K562 (cell line): ENCODE measurements around the gene B3GNT7. TPM values are rescaled to one million over a fixed set of nuclear protein-coding genes. Genes with fewer than 3 reads are reported as not detected.

Experiments used
- ATAC-seq: fragments of 200-7000 bp; cut with Tn5 transposase; 3 replicates; pipeline ENCODE4 v1.9.1; 2020; ENCODE audit warnings: moderate library complexity
- BruUV-seq: library from RNA; stranded (reverse); fragments of 400-500 nt; replicated peaks from 2 replicates; lab custom pipeline; 2021; lab: Mats Ljungman, UMichigan
- CTCF ChIA-PET: fragments of 300-600 bp; formaldehyde crosslinking; extraction: SDS; loops from one replicate; lab custom pipeline; 2021; ENCODE audit warnings: low intra/inter-chr PET ratio; lab: Yijun Ruan, JAX
- POLR2A ChIA-PET: fragments of 300-600, 350-650 bp; sonication (Branson Sonifier 250); formaldehyde crosslinking; extraction: SDS; loops from one replicate; lab custom pipeline; 2021; ENCODE audit warnings: antibody characterized with exemption, inconsistent platforms; lab: Yijun Ruan, JAX
- DNase-seq, 4 experiments: peaks; one replicate each; pipeline versions ENCODE4 v3.0.0 to v3.0.0-alpha.2; 2011 to 2018; ENCODE audit warnings: low spot score in 3 of 4, mixed read lengths in 3 of 4; ENCODE audit errors: extremely low read depth in 1 of 4
- FAIRE-seq: peaks from 2 replicates; lab custom pipeline; 2011; peaks lifted over from hg19 to GRCh38; lab: Jason Lieb, UNC
- H2AFZ ChIP-seq: 2 replicates; pipeline ENCODE4 v1.6.0; 2011; ENCODE audit warnings: low read depth, low read length, control low read depth, inconsistent platforms
- H3K27ac ChIP-seq: fragments of 200-600 bp; 3 replicates; pipeline ENCODE4 v1.8.0; 2011; ENCODE audit warnings: low read depth, mild to moderate bottlenecking, control low read depth, inconsistent platforms, low read length, moderate library complexity, mixed read lengths; ENCODE audit errors: extremely low read depth
- H3K27me3 ChIP-seq, 2 experiments: fragments of 300-600 bp in 1 of 2; 2 replicates in 1 of 2; 3 replicates in 1 of 2; pipeline versions ENCODE4 v1.6.0 to v1.8.0; 2011; ENCODE audit warnings: inconsistent platforms in 2 of 2, low read length in 2 of 2, mild to moderate bottlenecking in 1 of 2, mixed read lengths in 1 of 2, moderate library complexity in 1 of 2; ENCODE audit not compliant: control insufficient read depth in 2 of 2, insufficient read depth in 2 of 2
- H3K36me3 ChIP-seq: fragments of 300-600 bp; 3 replicates; pipeline ENCODE4 v1.8.0; 2011; ENCODE audit warnings: mild to moderate bottlenecking, low read length, inconsistent platforms; ENCODE audit not compliant: control insufficient read depth, insufficient read depth
- H3K4me1 ChIP-seq, 2 experiments: fragments of 200-600 bp in 1 of 2; replicated peaks in 1 of 2; 2 replicates in 1 of 2; 3 replicates in 1 of 2; pipeline versions ENCODE4 v1.5.1 to v1.8.0; 2011; ENCODE audit warnings: inconsistent platforms in 2 of 2, low read length in 2 of 2, mild to moderate bottlenecking in 1 of 2, mixed read lengths in 1 of 2, moderate library complexity in 1 of 2; ENCODE audit not compliant: control insufficient read depth in 2 of 2, insufficient read depth in 2 of 2
- H3K4me2 ChIP-seq: 2 replicates; pipeline ENCODE4 v1.6.1; 2011; ENCODE audit warnings: low read length, control low read depth, inconsistent platforms, mixed read lengths; ENCODE audit not compliant: insufficient read depth
- H3K4me3 ChIP-seq: fragments of 200-600 bp; sonication (generic), shearing (Covaris generic); 2 replicates; pipeline ENCODE4 v1.5.1; 2016; ENCODE audit warnings: control low read depth, inconsistent platforms
- H3K79me2 ChIP-seq: fragments of 200-600 bp; 3 replicates; pipeline ENCODE4 v1.8.0; 2011; ENCODE audit warnings: low read length, inconsistent platforms; ENCODE audit not compliant: control insufficient read depth, insufficient read depth
- H3K9ac ChIP-seq, 2 experiments: 2 replicates each; pipeline versions ENCODE4 v1.6.0 to v1.6.1; 2011; ENCODE audit warnings: low read depth in 2 of 2, low read length in 2 of 2, control low read depth in 1 of 2, inconsistent platforms in 1 of 2, mild to moderate bottlenecking in 1 of 2, mixed read lengths in 1 of 2; ENCODE audit not compliant: insufficient read depth in 1 of 2
- H3K9me1 ChIP-seq: one replicate; pipeline ENCODE4 v1.6.0; 2011; ENCODE audit warnings: inconsistent platforms, mild to moderate bottlenecking, low read length, moderate library complexity; ENCODE audit not compliant: control insufficient read depth, insufficient read depth
- H3K9me3 ChIP-seq: replicated peaks from 2 replicates; pipeline ENCODE4 v1.5.1; 2011; ENCODE audit warnings: low read depth, low read length, inconsistent platforms; ENCODE audit not compliant: control insufficient read depth, insufficient read depth
- H4K20me1 ChIP-seq: replicated peaks from 2 replicates; pipeline ENCODE4 v1.6.1; 2011; ENCODE audit warnings: low read length, inconsistent platforms, mixed read lengths; ENCODE audit not compliant: control insufficient read depth, insufficient read depth
- CTCF ChIP-seq, 3 experiments: IDR thresholded peaks in 2 of 3; conservative IDR thresholded peaks in 1 of 3; 2 replicates each; pipeline ENCODE4 v1.5.1; 2011 to 2012; ENCODE audit warnings: low read length in 3 of 3, mild to moderate bottlenecking in 3 of 3, control low read depth in 2 of 3, improper control_type of control experiment in 1 of 3, inconsistent platforms in 1 of 3, low read depth in 1 of 3, mixed read lengths in 1 of 3, moderate library complexity in 1 of 3; ENCODE audit not compliant: insufficient read depth in 2 of 3
- ZNF140 ChIP-seq: fragments of 250-450 bp; sonication (Bioruptor Pico); IDR thresholded peaks from 2 replicates; pipeline ENCODE4 v1.8.0; 2021; ENCODE audit warnings: moderate library complexity, mild to moderate bottlenecking, inconsistent platforms
- WGBS: fragments of 100-300 bp; shearing (Covaris generic); methylation state at CpG from one replicate; pipeline ENCODE4 v1.1.6; 2016; ENCODE audit warnings: low coverage, mixed read lengths; ENCODE audit not compliant: insufficient coverage; ENCODE audit errors: missing lambda C conversion rate; 5-methylcytosine and 5-hydroxymethylcytosine counted together
- in situ Hi-C: fragments of 300-500 bp; cut with MboI; formaldehyde crosslinking; loops from 4 replicates; pipeline ENCODE4 v1.15.0; 2018; ENCODE audit warnings: inconsistent platforms, mixed read lengths
- intact Hi-C: fragments of 100-400 bp; cut with micrococcal nuclease; formaldehyde crosslinking; loops from 2 replicates; pipeline ENCODE4 v1.14.2; 2022
- polyA plus RNA-seq, 8 experiments: library from polyadenylated mRNA; depleted of rRNA in 4 of 8; stranded (reverse) in 5 of 8; unstranded in 3 of 8; fragments of >200 nt; fragmentation: Nextera tagmentation in 2 of 8; fragmentation: Illumina TruSeq in 1 of 8; extraction: Ambion mirVana in 2 of 8; extraction: Trizol in 1 of 8; gene quantifications; 2 replicates each; pipeline versions ENCODE4 v1.2.1 to v1.2.3, GENCODE V29; 2011 to 2014; ENCODE audit warnings: inconsistent platforms in 1 of 8, missing spikeins in 1 of 8
- total RNA-seq, 7 experiments: library from RNA; depleted of rRNA in 6 of 7; stranded (reverse); fragments of >200 nt in 6 of 7; fragmentation: Illumina TruSeq in 2 of 7; extraction: Trizol in 2 of 7; gene quantifications; 2 replicates each; pipeline versions ENCODE4 v1.2.1 to v1.2.3, GENCODE V29; 2011 to 2021; ENCODE audit warnings: low replicate concordance in 1 of 7

B3GNT7 gene
- total and polyA plus RNA-seq, 9 of the 15 experiments (the other 6 are each of a cell fraction or from before 2014, with no cell fraction given): 0.20 TPM; not detected in 8

GRCh38 chr2:231394211-231395141 is 1.0 kb upstream of the B3GNT7 start:
- WGBS: 23% methylated on average over 13 of the region's 13 CpGs
- ATAC-seq: peak; percentile 54; the same call in 2 of the 3 replicates
- no peak overlapping the region for H3K4me2 ChIP-seq
- DNase-seq: peak in 3 of 4 experiments; percentile 12 to 33 (median 26)
- H3K9me3 ChIP-seq: no peaks in the 10 kb centered on the region
- TF ChIP-seq CTCF (IDR thresholded peaks at IDR 0.05 in 2 of 3, conservative IDR thresholded peaks at IDR 0.05 in 1 of 3; ENCODE audit: insufficient read depth in 2 of 3, low read depth in 1 of 3, low read length in 3 of 3): peak in 2 of 3 experiments; percentile 8 to 33; a peak in 1 of 6 replicates
- TF ChIP-seq ZNF140 (CRISPR knock-in tag): no peak
- intact Hi-C loops: no loop called here
- no peak overlapping the region for H3K4me3 ChIP-seq
- H3K27ac ChIP-seq: no peak overlapping the region
- peak overlapping the region; percentile 16; the same call in 1 of the 2 replicates for H2AFZ ChIP-seq
- POLR2A ChIA-PET: no interaction called here
- no peak overlapping the region for H3K9ac ChIP-seq
- no peaks in the 10 kb centered on the region for H3K36me3 ChIP-seq
- H3K79me2 ChIP-seq: no peaks in the 10 kb centered on the region
- BruUV-seq: no TSS peak
- in situ Hi-C loops: no loop called here
- no peaks in the 10 kb centered on the region for H3K9me1 ChIP-seq
- CTCF ChIA-PET: no interaction called here
- peaks cover 0 to 12% of the 10 kb centered on the region in 2 experiments; a peak in 2 of 5 replicates for H3K4me1 ChIP-seq
- no peaks in the 10 kb centered on the region for H4K20me1 ChIP-seq
- H3K27me3 ChIP-seq: peaks cover 2 to 33% of the 10 kb centered on the region in 2 experiments; a peak in 2 of 5 replicates
- peak; percentile 15 for FAIRE-seq
